Activated naive CD4-positive, alpha-beta T cell treated with anti-CD3 and anti-CD28 coated beads, Interleukin-2, amount 50 U/mL, for 24 hours (primary cell): Measurements from ENCODE around the gene NPW.

Experiments used
- H3K27ac Mint-ChIP-seq: one replicate; pipeline ENCODE4 v1.8.0; 2021; ENCODE audit warnings: mild to moderate bottlenecking, mixed read lengths
- H3K27me3 Mint-ChIP-seq: one replicate; pipeline ENCODE4 v1.8.0; 2021; ENCODE audit warnings: mixed read lengths
- H3K36me3 Mint-ChIP-seq: one replicate; pipeline ENCODE4 v1.8.0; 2021; ENCODE audit warnings: mixed read lengths
- H3K4me1 Mint-ChIP-seq: one replicate; pipeline ENCODE4 v1.8.0; 2021; ENCODE audit warnings: mixed read lengths
- H3K4me3 Mint-ChIP-seq: one replicate; pipeline ENCODE4 v1.8.0; 2021; ENCODE audit warnings: mild to moderate bottlenecking, mixed read lengths
- H3K9me3 Mint-ChIP-seq: one replicate; pipeline ENCODE4 v1.8.0; 2021; ENCODE audit warnings: mixed read lengths

Gene NPW

DNA sequence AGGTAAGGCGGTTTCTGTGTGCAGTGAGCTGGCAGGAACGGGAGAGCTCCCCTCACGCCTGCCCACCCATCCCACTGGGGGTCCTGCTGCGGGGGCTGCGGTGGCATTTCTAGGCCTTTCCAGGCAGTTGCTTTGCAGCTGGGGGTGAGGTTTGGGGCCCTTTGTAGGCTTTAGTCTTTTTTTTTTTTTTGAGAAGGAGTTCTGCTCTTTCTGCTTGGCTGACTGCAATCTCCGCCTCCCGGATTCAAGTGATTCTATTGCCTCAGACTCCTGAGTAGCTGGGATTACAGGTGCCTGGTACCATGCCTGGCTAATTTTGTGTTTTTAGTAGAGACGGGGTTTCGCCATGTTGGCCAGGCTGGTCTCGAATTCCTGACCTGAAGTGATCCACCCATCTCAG lies 39.3 kb downstream of the NPW start:
- no peaks in the 10 kb centered on the region for H3K4me1 Mint-ChIP-seq

GRCh38 chr16:2060346-2060745 lies 40.8 kb downstream of the NPW start:
- Mint-ChIP-seq H3K36me3 (peaks cover 2% of the 10 kb centered on the region), H3K4me1 (no peaks in the 10 kb centered on the region), H3K4me3 (no peak overlapping the region), H3K27ac (no peak overlapping the region), H3K9me3 (no peaks in the 10 kb centered on the region), H3K27me3 (no peaks in the 10 kb centered on the region)

More for the DNA sequence above, 39.3 kb downstream of the NPW start:
- H3K4me3 Mint-ChIP-seq, result no peak overlapping the region
- H3K9me3 Mint-ChIP-seq, result no peaks in the 10 kb centered on the region
- H3K27ac Mint-ChIP-seq, result no peak overlapping the region
- peaks cover 2% of the 10 kb centered on the region for H3K36me3 Mint-ChIP-seq
- H3K27me3 Mint-ChIP-seq, result no peaks in the 10 kb centered on the region

GRCh38 chr16:2061023-2061422 lies 41.4 kb downstream of the NPW start:
- Mint-ChIP-seq H3K36me3 (peaks cover 3% of the 10 kb centered on the region), H3K27me3 (no peaks in the 10 kb centered on the region), H3K4me1 (no peaks in the 10 kb centered on the region), H3K4me3 (no peak overlapping the region), H3K27ac (no peak overlapping the region), H3K9me3 (no peaks in the 10 kb centered on the region)

DNA sequence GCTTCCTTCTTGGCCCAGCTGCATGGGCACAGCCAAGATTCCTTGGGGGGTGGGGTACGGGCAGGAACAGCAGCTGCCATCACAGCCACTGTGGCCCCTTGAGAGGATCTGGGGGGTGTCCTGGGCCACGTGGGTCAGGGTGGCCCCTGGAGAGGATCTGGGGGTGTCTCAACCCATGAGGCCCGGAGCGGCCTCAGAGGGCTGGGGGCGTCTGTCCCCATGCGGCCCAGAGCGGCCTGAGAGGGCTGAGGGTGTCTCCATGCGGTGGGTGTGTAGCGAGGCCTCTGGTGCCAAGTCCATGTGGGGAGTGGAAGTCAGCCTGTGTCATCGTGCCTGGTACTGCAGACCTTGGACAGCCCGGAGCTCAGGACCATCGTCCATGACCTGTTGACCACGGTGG lies 41.9 kb downstream of the NPW start:
- no peaks in the 10 kb centered on the region for H3K4me1 Mint-ChIP-seq
- H3K27me3 Mint-ChIP-seq, result no peaks in the 10 kb centered on the region
- H3K4me3 Mint-ChIP-seq, result no peak overlapping the region
- H3K9me3 Mint-ChIP-seq, result no peaks in the 10 kb centered on the region
- no peak overlapping the region for H3K27ac Mint-ChIP-seq
- peaks cover 6% of the 10 kb centered on the region for H3K36me3 Mint-ChIP-seq

DNA sequence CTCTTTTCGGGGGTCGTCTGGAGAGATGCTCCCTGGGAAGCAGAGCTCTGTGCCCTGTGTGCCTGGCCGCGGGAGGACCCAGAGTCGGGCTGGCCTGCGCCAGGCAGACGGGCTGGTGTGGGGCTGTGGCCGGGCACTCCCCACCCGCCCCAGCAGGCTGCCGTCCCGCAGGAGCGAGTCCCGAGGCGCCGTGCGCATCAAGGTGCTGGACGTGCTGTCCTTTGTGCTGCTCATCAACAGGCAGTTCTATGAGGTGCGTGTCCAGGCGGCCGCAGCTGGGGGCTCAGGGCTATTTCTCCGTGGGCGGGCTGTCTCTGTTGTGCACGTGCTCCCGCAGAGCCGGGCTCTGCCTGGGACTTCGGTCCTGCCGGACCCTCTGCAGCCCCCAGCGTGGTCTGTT lies 43.2 kb downstream of the NPW start:
- H3K4me3 Mint-ChIP-seq, result no peak overlapping the region
- H3K4me1 Mint-ChIP-seq, result no peaks in the 10 kb centered on the region
- H3K27ac Mint-ChIP-seq, result no peak overlapping the region
- no peaks in the 10 kb centered on the region for H3K27me3 Mint-ChIP-seq
- H3K9me3 Mint-ChIP-seq, result no peaks in the 10 kb centered on the region
- H3K36me3 Mint-ChIP-seq, result peaks cover 6% of the 10 kb centered on the region

DNA sequence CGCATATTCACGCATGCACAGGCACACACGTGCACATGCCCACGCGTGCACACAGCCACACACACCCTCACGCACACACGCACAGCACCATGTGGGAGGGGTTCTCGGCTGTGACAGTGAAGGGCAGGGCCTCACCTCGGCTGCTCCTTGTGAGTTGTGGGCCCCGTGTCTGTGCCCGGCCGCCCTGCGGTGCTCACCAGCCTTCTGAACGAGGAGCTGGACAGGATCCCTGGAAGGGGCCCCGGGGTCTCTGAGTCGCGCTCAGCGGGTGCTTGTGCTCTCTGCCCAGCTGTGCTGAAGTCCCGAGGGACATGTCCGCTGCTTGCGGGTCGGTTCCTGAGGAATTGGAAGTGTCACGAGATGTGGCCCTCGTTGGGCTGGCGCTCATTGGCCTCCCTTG lies 44.3 kb downstream of the NPW start:
- no peaks in the 10 kb centered on the region for H3K27me3 Mint-ChIP-seq
- H3K9me3 Mint-ChIP-seq, result no peaks in the 10 kb centered on the region
- no peak overlapping the region for H3K27ac Mint-ChIP-seq
- no peak overlapping the region for H3K4me3 Mint-ChIP-seq
- no peaks in the 10 kb centered on the region for H3K4me1 Mint-ChIP-seq
- H3K36me3 Mint-ChIP-seq, result peaks cover 6% of the 10 kb centered on the region

DNA sequence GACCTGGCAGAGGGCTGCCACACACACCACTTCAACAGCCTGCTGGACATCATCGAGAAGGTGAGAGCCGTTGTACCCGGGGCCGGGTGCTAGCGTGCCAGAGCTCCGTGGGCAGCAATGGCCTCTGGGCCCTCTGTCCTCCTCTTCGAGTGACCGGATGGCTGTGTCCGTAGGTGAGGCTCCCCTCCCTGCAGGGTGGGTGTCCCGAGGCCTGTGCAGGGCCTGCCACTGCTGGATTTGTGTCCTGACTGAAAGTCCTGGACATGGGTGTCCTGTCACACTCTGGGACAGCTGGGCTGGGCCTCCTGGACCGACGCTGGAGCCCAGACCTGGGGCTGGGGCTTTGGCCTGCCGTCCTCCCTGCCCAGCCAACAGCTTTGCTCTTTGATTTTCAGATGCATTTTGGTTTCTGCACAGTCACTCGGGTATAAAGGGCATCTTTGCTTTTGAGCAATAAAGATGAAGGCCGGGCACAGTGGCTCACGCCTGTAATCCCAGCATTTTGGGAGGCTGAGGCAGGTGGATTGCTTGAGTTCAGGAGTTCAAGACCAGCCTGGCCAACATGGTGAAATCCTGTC lies 44.9 kb downstream of the NPW start:
- no peaks in the 10 kb centered on the region for H3K9me3 Mint-ChIP-seq
- no peaks in the 10 kb centered on the region for H3K4me1 Mint-ChIP-seq
- no peaks in the 10 kb centered on the region for H3K27me3 Mint-ChIP-seq
- peaks cover 6% of the 10 kb centered on the region for H3K36me3 Mint-ChIP-seq
- no peak overlapping the region for H3K4me3 Mint-ChIP-seq
- H3K27ac Mint-ChIP-seq, result no peak overlapping the region

GRCh38 chr16:2066139-2066538 lies 46.6 kb downstream of the NPW start:
- H3K27me3 Mint-ChIP-seq, result no peaks in the 10 kb centered on the region
- H3K9me3 Mint-ChIP-seq, result no peaks in the 10 kb centered on the region
- no peak overlapping the region for H3K4me3 Mint-ChIP-seq
- peaks cover 6% of the 10 kb centered on the region for H3K36me3 Mint-ChIP-seq
- H3K4me1 Mint-ChIP-seq, result no peaks in the 10 kb centered on the region
- H3K27ac Mint-ChIP-seq, result no peak overlapping the region
